Keratinocyte (primary cell): ENCODE results near the gene MAP4K2. TPM values are rescaled to one million over a fixed set of nuclear protein-coding genes. Genes with fewer than 3 reads are reported as not detected.

Source experiments
- DNase-seq: peaks from one replicate; pipeline ENCODE4 v3.0.0-alpha.2; 2011; ENCODE audit warnings: low read depth, missing footprints, low spot score
- FAIRE-seq: peaks from 2 replicates; lab custom pipeline; 2011; peaks lifted over from hg19 to GRCh38; lab: Jason Lieb, UNC
- H2AFZ ChIP-seq: 2 replicates; pipeline ENCODE4 v1.6.0; 2012; ENCODE audit warnings: low read length, control low read depth, inconsistent platforms; ENCODE audit not compliant: control insufficient read depth
- H3K27ac ChIP-seq: 2 replicates; pipeline ENCODE4 v1.5.1; 2011; ENCODE audit warnings: low read length; ENCODE audit not compliant: control insufficient read depth, insufficient read depth
- H3K27me3 ChIP-seq: 3 replicates; pipeline ENCODE4 v1.6.0; 2011; ENCODE audit warnings: low read length; ENCODE audit not compliant: control insufficient read depth, insufficient read depth; ENCODE audit errors: extremely low read depth
- H3K36me3 ChIP-seq, 2 experiments: 2 replicates in 1 of 2; 3 replicates in 1 of 2; pipeline ENCODE4 v1.5.1; 2011; ENCODE audit warnings: low read length in 2 of 2, mild to moderate bottlenecking in 1 of 2; ENCODE audit not compliant: control insufficient read depth in 2 of 2, insufficient read depth in 2 of 2; ENCODE audit errors: extremely low read depth in 1 of 2
- H3K4me1 ChIP-seq: 3 replicates; pipeline ENCODE4 v1.5.1; 2011; ENCODE audit warnings: low read length; ENCODE audit not compliant: control insufficient read depth, insufficient read depth; ENCODE audit errors: extremely low read depth
- H3K4me2 ChIP-seq: 3 replicates; pipeline ENCODE4 v1.6.0; 2011; ENCODE audit warnings: low read depth, low read length; ENCODE audit not compliant: control insufficient read depth, insufficient read depth; ENCODE audit errors: extremely low read depth
- H3K4me3 ChIP-seq, 3 experiments: fragments of 200-600 bp in 1 of 3; sonication (generic) in 1 of 3; 2 replicates in 2 of 3; 3 replicates in 1 of 3; pipeline ENCODE4 v1.5.1; 2011 to 2016; ENCODE audit warnings: low read length in 3 of 3, mild to moderate bottlenecking in 3 of 3, control low read depth in 2 of 3, inconsistent platforms in 1 of 3, low read depth in 1 of 3, mixed read lengths in 1 of 3, mixed run types in 1 of 3, moderate library complexity in 1 of 3; ENCODE audit not compliant: control insufficient read depth in 2 of 3, insufficient read depth in 2 of 3; ENCODE audit errors: extremely low read depth in 1 of 3
- H3K79me2 ChIP-seq: 2 replicates; pipeline ENCODE4 v1.6.0; 2012; ENCODE audit warnings: low read length; ENCODE audit not compliant: control insufficient read depth, insufficient read depth
- H3K9ac ChIP-seq: 3 replicates; pipeline ENCODE4 v1.6.0; 2011; ENCODE audit warnings: low read length; ENCODE audit not compliant: control insufficient read depth, insufficient read depth; ENCODE audit errors: extremely low read depth
- H3K9me1 ChIP-seq: 3 replicates; pipeline ENCODE4 v1.6.0; 2011; ENCODE audit warnings: low read length; ENCODE audit not compliant: control insufficient read depth, insufficient read depth; ENCODE audit errors: extremely low read depth
- H3K9me3 ChIP-seq: 2 replicates; pipeline ENCODE4 v1.5.1; 2012; ENCODE audit warnings: low read depth, low read length; ENCODE audit not compliant: control insufficient read depth
- H4K20me1 ChIP-seq: 3 replicates; pipeline ENCODE4 v1.6.0; 2011; ENCODE audit warnings: low read length; ENCODE audit not compliant: control insufficient read depth, insufficient read depth; ENCODE audit errors: extremely low read depth
- EZH2 ChIP-seq: IDR thresholded peaks from one replicate; pipeline ENCODE4 v1.6.1; 2012; ENCODE audit warnings: inconsistent platforms, mild to moderate bottlenecking, low read length, moderate library complexity
- dilution Hi-C: fragments of 300-500 bp; cut with MboI; formaldehyde crosslinking; loops from one replicate; pipeline ENCODE4 v1.7.0; 2020; ENCODE audit warnings: low sequenced_read_pairs; ENCODE audit not compliant: extremely low pct_ligation_motif_present
- polyA plus RNA-seq, 5 experiments: library from polyadenylated mRNA; depleted of rRNA in 3 of 5; stranded (reverse) in 3 of 5; stranded (forward) in 1 of 5; unstranded in 1 of 5; fragments of >200 nt; gene quantifications; 1 replicate in 1 of 5; 2 replicates in 3 of 5; 3 replicates in 1 of 5; pipeline versions ENCODE4 v1.2.1 to v1.2.3, GENCODE V29; 2011 to 2012; ENCODE audit warnings: missing spikeins in 2 of 5, low read depth in 1 of 5, low replicate concordance in 1 of 5
- TF ChIP-seq, protein P1 (sequence below), 3 experiments: IDR thresholded peaks in 1 of 3; conservative IDR thresholded peaks in 1 of 3; optimal IDR thresholded peaks in 1 of 3; 2 replicates in 2 of 3; 3 replicates in 1 of 3; pipeline versions ENCODE3 to v1.5.1; 2011; ENCODE audit warnings: low read length in 3 of 3, mild to moderate bottlenecking in 3 of 3, moderate library complexity in 2 of 3, control low read depth in 1 of 3, inconsistent platforms in 1 of 3; ENCODE audit not compliant: insufficient read depth in 2 of 3; ENCODE audit errors: extremely low read depth in 1 of 3

MAP4K2 gene
- polyA plus RNA-seq, 1 donor (not counting 4 experiments of a cell fraction or from before 2014, with no cell fraction given) = 6.7 TPM

DNA sequence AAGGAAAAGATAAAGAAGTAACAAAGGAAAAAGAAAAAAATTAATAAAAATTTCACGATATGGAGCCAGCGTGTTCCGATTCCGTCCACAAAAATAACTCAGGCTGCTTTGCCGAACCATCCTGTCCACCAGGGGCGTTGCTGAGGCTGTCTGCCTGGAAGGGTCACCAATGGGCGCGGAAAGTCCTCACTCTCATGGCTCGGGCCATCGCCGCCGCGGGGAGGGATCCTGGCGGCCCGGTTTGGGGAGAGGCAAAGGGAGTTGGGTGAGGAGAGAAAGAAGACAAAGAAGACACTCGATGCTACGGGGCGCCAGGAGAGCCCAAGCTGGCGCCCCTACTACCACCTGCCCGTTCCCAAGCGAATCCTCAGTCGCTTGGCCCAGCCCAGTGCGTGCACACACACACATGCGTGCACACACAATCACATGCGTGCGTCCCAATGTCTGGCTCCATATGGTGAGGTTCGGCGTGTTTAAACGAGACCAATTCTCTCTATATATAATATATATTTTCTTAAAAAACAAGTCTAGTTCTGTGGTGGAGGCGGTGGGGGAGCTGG is 37.6 kb downstream of the MAP4K2 start:
- FAIRE-seq (no peak), DNase-seq (no peak)
- H4K20me1 ChIP-seq = peaks cover 27% of the 10 kb centered on the region
- no peaks in the 10 kb centered on the region for H3K9me3 ChIP-seq
- H3K36me3 ChIP-seq = peaks cover 51 to 75% of the 10 kb centered on the region in 2 experiments
- peaks cover 3% of the 10 kb centered on the region for H3K9me1 ChIP-seq
- TF ChIP-seq EZH2 = no peak
- TF ChIP-seq, protein P1, sequence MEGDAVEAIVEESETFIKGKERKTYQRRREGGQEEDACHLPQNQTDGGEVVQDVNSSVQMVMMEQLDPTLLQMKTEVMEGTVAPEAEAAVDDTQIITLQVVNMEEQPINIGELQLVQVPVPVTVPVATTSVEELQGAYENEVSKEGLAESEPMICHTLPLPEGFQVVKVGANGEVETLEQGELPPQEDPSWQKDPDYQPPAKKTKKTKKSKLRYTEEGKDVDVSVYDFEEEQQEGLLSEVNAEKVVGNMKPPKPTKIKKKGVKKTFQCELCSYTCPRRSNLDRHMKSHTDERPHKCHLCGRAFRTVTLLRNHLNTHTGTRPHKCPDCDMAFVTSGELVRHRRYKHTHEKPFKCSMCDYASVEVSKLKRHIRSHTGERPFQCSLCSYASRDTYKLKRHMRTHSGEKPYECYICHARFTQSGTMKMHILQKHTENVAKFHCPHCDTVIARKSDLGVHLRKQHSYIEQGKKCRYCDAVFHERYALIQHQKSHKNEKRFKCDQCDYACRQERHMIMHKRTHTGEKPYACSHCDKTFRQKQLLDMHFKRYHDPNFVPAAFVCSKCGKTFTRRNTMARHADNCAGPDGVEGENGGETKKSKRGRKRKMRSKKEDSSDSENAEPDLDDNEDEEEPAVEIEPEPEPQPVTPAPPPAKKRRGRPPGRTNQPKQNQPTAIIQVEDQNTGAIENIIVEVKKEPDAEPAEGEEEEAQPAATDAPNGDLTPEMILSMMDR (optimal IDR thresholded peaks at IDR 0.05 in 1 of 3, IDR thresholded peaks at IDR 0.05 in 1 of 3, conservative IDR thresholded peaks at IDR 0.05 in 1 of 3; ENCODE audit: extremely low read depth in 1 of 3, insufficient read depth in 2 of 3, low read length in 3 of 3) = peak; percentile 10 to 24 (median 10)
- H3K9ac ChIP-seq = no peak overlapping the region
- no peak overlapping the region for H3K27ac ChIP-seq
- dilution Hi-C loops = no loop called here
- H3K4me3 ChIP-seq = no peak overlapping the region
- peaks cover 24% of the 10 kb centered on the region for H3K4me1 ChIP-seq
- no peaks in the 10 kb centered on the region for H3K27me3 ChIP-seq
- H3K4me2 ChIP-seq = no peak overlapping the region
- no peak overlapping the region for H2AFZ ChIP-seq
- H3K79me2 ChIP-seq = peaks cover 30% of the 10 kb centered on the region

GRCh38 chr11:64764753-64765152 is 38.3 kb downstream of the MAP4K2 start:
- DNase-seq (no peak), FAIRE-seq (no peak)
- no peaks in the 10 kb centered on the region for H3K9me3 ChIP-seq
- no peak overlapping the region for H3K4me3 ChIP-seq
- peaks cover 24% of the 10 kb centered on the region for H3K4me1 ChIP-seq
- H3K36me3 ChIP-seq = peaks cover 46 to 69% of the 10 kb centered on the region in 2 experiments
- H2AFZ ChIP-seq = no peak overlapping the region
- no peaks in the 10 kb centered on the region for H3K27me3 ChIP-seq
- H3K4me2 ChIP-seq = no peak overlapping the region
- H3K27ac ChIP-seq = no peak overlapping the region
- dilution Hi-C loops = no loop called here
- TF ChIP-seq EZH2 = no peak
- TF ChIP-seq, protein P1 (optimal IDR thresholded peaks at IDR 0.05 in 1 of 3, IDR thresholded peaks at IDR 0.05 in 1 of 3, conservative IDR thresholded peaks at IDR 0.05 in 1 of 3; ENCODE audit: extremely low read depth in 1 of 3, insufficient read depth in 2 of 3, low read length in 3 of 3) = no peak
- peaks cover 3% of the 10 kb centered on the region for H3K9me1 ChIP-seq
- peaks cover 27% of the 10 kb centered on the region for H4K20me1 ChIP-seq
- peaks cover 27% of the 10 kb centered on the region for H3K79me2 ChIP-seq
- no peak overlapping the region for H3K9ac ChIP-seq
